GM21423 (cell line): ENCODE measurements around the gene PAIP1.
"Not testable (repeated sequence)": the region's sequence is repeated elsewhere in the genome, so short reads cannot be mapped to it uniquely, and the experiment has no call there.

ENCODE experiments used
- ATAC-seq: cut with Tn5 transposase; IDR thresholded peaks from one replicate; pipeline ENCODE4 v1.9.1; 2021; ENCODE audit warnings: mild to moderate bottlenecking, moderate library complexity; ENCODE audit not compliant: unreplicated experiment

Gene PAIP1

GRCh38 chr5:43571237-43571636 lies 14.4 kb upstream of the PAIP1 start:
- no peak for ATAC-seq

DNA sequence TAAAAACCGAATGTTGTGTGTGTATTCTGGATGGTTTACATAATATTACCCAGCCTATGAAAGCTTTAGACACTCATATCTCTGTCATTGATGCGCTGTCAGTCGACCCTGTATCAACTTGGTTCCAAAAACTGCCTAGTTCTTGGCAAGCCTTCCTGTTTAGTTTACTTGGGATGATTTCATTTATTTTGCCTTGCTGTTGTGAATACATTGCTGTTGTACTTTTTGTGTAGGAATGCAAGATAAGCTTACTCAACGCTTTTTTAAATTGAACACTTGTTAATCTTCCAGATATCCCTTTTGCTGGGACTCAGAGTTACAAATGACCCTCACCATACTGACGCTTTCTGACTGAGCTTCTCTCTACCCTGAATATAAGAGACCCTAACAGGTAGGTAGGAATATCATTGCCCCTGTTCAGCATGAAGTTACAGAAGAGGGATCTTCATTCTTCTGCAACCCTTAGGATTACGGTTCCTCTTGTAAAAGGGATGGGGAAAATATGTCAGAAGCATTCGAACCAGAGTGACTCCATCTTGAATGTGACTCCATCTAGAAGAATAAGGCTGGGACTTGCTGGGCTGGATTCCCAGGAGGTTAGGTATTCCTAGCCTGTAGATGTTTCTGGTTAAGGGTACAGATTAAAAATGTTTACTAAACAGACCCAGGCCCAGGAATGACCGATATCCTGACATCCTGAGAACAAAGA lies 13.7 kb upstream of the PAIP1 start:
- no peak for ATAC-seq

DNA sequence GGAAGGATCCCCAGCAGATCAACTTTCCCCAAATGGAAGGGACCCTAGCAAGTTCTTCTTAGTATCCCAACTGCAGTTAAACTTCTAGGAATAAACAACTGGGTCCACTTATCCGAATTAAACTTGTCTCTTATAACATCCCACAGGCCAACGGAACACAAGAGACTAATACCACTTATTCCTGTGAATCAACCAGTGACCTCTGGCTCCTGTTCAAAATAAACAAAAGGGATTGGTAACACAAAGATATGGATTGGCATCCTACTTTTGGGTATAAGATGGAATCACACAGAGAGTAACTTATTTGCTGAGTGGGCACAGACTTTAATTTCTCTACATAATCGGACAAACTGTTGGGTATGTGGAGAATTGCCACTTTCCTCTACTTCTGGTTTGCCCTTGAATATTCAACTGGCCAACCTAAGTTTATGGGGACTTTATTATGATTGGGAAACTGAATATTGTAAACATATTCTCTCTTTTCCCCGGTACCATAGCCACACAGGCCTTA lies 12.4 kb upstream of the PAIP1 start:
- ATAC-seq = no peak

- ATAC-seq = no peak
These were observed 11.1 kb upstream of the PAIP1 start for GRCh38 chr5:43567967-43568366.

- ATAC-seq = no peak
These were observed 8.2 kb upstream of the PAIP1 start for GRCh38 chr5:43565043-43565442.

- no peak for ATAC-seq
These were observed 7.5 kb upstream of the PAIP1 start for GRCh38 chr5:43564289-43564850.

DNA sequence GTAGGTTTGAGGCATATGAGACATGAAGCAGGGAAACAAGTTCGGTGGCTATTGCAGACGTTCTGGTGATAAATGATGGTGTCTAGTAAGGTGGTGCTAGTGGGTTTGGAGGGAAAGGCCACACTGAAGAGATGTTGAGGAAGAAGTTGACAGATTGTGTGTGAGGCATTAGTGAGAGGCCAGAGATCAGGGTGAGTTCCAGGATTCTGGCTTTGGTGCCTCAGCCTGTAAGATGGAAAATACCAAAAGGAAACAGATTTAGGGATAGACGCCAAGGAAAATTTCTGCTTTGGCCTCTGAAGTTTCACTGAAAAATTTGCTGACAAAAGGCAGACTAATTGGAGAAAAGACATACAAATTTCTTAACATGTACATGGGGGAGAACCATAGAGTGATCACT lies 6.4 kb upstream of the PAIP1 start:
- ATAC-seq = no peak

- ATAC-seq = no peak
These were observed 4.5 kb upstream of the PAIP1 start for GRCh38 chr5:43561356-43561755.

GRCh38 chr5:43560128-43560527 lies 3.3 kb upstream of the PAIP1 start:
- ATAC-seq = no peak

DNA sequence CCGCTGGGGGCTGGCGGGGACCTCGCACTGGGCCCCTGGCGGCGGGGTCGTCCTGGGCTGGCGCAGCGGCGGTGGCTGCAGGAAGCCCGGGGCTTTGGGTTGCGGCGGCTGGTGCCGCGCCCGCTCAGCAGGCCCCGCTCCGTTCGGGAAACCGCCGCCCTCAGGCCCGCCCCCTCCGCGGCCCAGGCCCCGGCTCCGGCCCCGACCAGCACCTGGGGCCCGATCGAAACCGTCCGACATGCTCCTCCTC lies 345 bp downstream of the PAIP1 start:
- peak; percentile 90 for ATAC-seq

GRCh38 chr5:43555895-43556606 lies 826 bp downstream of the PAIP1 start:
- ATAC-seq = peak; percentile 25

DNA sequence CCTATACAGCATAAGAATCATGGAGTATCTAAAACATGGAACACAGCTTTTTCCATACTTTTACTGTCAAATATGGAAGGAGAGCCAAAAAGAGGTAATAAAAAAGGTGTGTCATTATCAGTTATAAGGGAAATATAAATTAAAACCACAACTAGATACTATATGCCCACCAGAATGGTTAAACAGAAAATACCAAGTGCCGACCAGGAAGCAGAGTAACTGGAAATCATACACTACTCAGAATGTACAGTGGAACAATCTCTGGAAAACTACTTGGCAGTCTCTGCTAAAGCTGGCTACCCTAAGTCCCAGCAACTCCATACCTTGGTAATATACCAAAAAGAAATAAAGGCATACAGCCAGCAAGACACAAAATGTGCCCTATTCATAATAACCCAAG lies 2.4 kb downstream of the PAIP1 start:
- ATAC-seq = no peak

DNA sequence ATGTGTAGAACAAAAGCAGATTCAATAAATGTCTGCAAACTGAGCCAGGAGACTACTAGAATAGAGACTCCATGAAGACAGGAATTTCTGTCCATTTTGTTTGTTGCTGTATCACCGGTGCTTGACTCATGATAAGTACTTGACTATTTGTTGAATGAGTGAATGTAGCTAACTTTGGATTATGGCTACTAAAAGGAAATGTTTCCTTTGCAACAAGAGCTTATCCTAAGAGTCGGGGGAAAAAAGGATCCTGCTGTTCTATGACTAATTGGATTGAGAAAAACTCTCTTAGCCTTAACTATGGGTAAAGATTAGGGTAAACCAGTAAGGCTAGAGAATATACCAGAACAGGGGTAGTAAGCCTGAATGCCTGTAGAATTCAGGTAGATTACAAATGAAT lies 3.5 kb downstream of the PAIP1 start:
- no peak for ATAC-seq

- no peak for ATAC-seq
These were observed 5.1 kb downstream of the PAIP1 start for GRCh38 chr5:43551731-43552130.

GRCh38 chr5:43549272-43549671 lies 7.6 kb downstream of the PAIP1 start:
- not testable (repeated sequence) for ATAC-seq

- ATAC-seq = no peak
These were observed 8.5 kb downstream of the PAIP1 start for GRCh38 chr5:43548358-43548757.

DNA sequence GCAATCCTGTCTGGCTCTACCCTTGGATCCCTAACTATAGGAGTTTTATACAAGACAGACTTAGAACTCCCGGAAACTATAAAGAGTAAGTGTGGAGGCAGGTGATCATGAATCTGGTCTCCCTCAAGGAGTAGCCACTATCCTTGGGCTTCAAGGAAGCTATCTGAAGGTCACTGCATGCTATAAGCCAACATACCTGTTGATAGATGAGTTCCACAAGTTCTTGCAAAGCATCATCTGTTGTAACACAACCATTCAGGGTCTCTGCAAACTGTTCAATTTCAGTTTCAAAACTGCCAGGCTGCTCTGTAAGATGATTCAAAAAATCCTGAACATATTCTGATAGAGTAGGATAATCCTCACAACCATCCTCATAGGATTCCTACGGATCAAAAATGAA lies 9.3 kb downstream of the PAIP1 start:
- ATAC-seq = no peak

DNA sequence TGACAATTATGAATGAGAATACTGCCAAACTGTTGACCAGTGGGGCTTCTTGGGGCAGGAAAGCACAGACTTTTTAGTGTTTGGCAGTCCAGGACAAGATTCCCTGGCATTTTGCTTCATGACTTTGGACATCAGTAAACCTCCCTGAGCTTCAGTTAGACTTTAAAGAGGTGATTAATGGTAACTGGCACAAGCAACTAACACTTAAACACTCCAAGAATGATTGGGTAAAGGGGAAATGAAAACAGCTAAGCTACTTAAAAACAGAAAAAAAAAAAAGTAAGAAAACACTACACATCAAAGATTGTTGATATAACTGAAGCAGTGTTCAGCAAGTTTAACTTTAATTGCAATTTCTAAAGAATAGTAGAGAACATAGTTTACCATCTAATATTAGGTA lies 13.4 kb downstream of the PAIP1 start:
- no peak for ATAC-seq

DNA sequence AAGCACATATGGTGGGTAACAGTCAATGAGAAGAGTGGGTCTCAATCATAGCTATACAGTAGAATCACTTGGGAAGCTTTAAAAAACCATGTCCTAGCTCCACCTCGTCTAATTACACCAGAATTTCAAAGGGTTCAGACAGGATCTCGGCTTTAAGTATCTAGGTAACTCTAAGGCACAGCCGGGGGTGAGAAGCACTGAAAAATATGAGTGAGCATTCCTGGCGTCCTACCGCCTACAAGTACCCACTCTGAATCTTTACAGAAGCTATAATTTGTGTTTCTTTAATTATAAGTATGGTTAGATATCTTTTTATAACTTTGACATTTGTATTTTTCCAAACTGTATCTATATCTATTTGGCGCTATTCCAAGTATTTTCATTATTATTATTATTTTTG lies 16.1 kb downstream of the PAIP1 start:
- ATAC-seq = no peak

DNA sequence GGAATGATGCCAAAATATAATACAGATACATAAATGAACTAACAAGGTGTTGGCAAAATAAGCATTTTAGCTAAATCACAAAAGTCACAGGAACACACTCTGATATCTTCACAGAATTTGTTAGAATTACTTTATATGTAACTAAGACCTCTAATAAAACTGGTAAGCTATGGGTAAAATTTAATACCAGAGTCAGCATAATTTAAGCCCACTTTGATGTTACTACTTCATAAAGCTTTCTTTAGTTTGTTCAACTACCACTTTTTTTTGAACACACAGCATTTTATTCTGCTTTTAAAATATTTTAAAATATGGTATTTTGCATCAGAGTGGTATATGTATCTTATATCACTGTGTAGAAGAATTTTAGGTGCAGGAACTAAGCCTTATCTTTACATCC lies 19.9 kb downstream of the PAIP1 start:
- no peak for ATAC-seq

- ATAC-seq = no peak
These were observed 23.2 kb downstream of the PAIP1 start for GRCh38 chr5:43533646-43534045.

- ATAC-seq = no peak
These were observed 26.2 kb downstream of the PAIP1 start for GRCh38 chr5:43530648-43531047.
